Right cardiac atrium (tissue), 5 donors: Measurements from ENCODE around the gene CHMP4B. TPM values are rescaled to one million over a fixed set of nuclear protein-coding genes. Genes with fewer than 3 reads are reported as not detected.

ENCODE experiments used
- ATAC-seq, 2 donors: fragments of 200-7000 bp; cut with Tn5 transposase; one replicate each; pipeline versions ENCODE4 v1.8.0 to v1.9.1; 2020; ENCODE audit warnings: moderate library complexity in 2 of 2, mild to moderate bottlenecking in 1 of 2
- DNase-seq, 3 donors: peaks; one replicate each; pipeline ENCODE4 v3.0.0-alpha.2; 2020
- H3K27ac ChIP-seq: one replicate; pipeline ENCODE4 v1.5.1; 2013; ENCODE audit warnings: mild to moderate bottlenecking, low read length, control low read depth, moderate library complexity
- H3K27me3 ChIP-seq: one replicate; pipeline ENCODE4 v1.6.1; 2013; ENCODE audit not compliant: control insufficient read depth, insufficient read depth
- H3K4me1 ChIP-seq: one replicate; pipeline ENCODE4 v1.6.1; 2013; ENCODE audit warnings: low read length; ENCODE audit not compliant: control insufficient read depth, insufficient read depth
- H3K4me3 ChIP-seq: one replicate; pipeline ENCODE4 v1.5.1; 2013; ENCODE audit warnings: low read length, control low read depth
- H3K9me3 ChIP-seq: one replicate; pipeline ENCODE4 v1.6.1; 2013; ENCODE audit warnings: low read length; ENCODE audit not compliant: control insufficient read depth
- WGBS: extraction: QIAGEN DNeasy Blood & Tissue Kit; methylation state at CpG from one replicate; pipeline ENCODE4 v1.1.7; 2013; 5-methylcytosine and 5-hydroxymethylcytosine counted together
- intact Hi-C, 4 donors: fragments of 100-400 bp; cut with DNase I; formaldehyde crosslinking; loops; one replicate each; pipeline versions ENCODE4 v1.11.0 to v1.14.0; 2022 to 2023
- polyA plus RNA-seq: library from polyadenylated mRNA; stranded (reverse); fragments of 200-250 nt; gene quantifications from one replicate; pipeline ENCODE4 v1.2.3, GENCODE V29; 2013
- total RNA-seq, 4 donors: library from RNA; stranded (reverse); fragmentation: NEBNext Ultra II Directional; extraction: Animal tissue kit (Norgen Biotek cat#: 25700); gene quantifications; one replicate each; pipeline ENCODE4 v1.2.1, GENCODE V29; 2021
- donor health status: healthy with polysubstance abuse.
- donor health status: DM: no; HTN: yes; CAD: no.
- donor health status: DM: no; HTN: no; CAD: no.
- donor health status: DM: no; HTN: yes; CAD: no; lungs with severe emphysema.
- donor health status: DM: yes; HTN: yes; CAD: no.

CHMP4B gene
- total and polyA plus RNA-seq, 5 donors = 88.3 to 126 (median 91.9) TPM

GRCh38 chr20:33840160-33840559, 29.0 kb downstream of the CHMP4B start:
- intact Hi-C loops = no loop called here
- DNase-seq (no peak), ATAC-seq (no peak)
- no peaks in the 10 kb centered on the region for H3K9me3 ChIP-seq
- WGBS = 89% methylated on average over 7 of the region's 7 CpGs
- no peak overlapping the region for H3K27ac ChIP-seq
- H3K27me3 ChIP-seq = no peaks in the 10 kb centered on the region
- H3K4me3 ChIP-seq = no peak overlapping the region
- H3K4me1 ChIP-seq = peaks cover 34% of the 10 kb centered on the region

- Histone ChIP-seq H3K9me3 (no peaks in the 10 kb centered on the region), H3K27ac (no peak overlapping the region), H3K27me3 (no peaks in the 10 kb centered on the region), H3K4me3 (no peak overlapping the region), H3K4me1 (peaks cover 38% of the 10 kb centered on the region)
- DNase-seq (no peak), ATAC-seq (no peak)
- intact Hi-C loops = no loop called here
- WGBS = 62% methylated on average over 4 of the region's 4 CpGs
Measured at GRCh38 chr20:33840759-33841435, 29.7 kb downstream of the CHMP4B start.

- ATAC-seq (no peak), DNase-seq (no peak)
- H3K4me3 ChIP-seq = no peak overlapping the region
- 75% methylated on average over 4 of the region's 4 CpGs for WGBS
- no peaks in the 10 kb centered on the region for H3K9me3 ChIP-seq
- H3K27ac ChIP-seq = no peak overlapping the region
- peaks cover 40% of the 10 kb centered on the region for H3K4me1 ChIP-seq
- intact Hi-C loops = no loop called here
- no peaks in the 10 kb centered on the region for H3K27me3 ChIP-seq
Measured at GRCh38 chr20:33841436-33841799, 30.3 kb downstream of the CHMP4B start.

- intact Hi-C loops = no loop called here
Measured at GRCh38 chr20:33842346-33842745, 31.2 kb downstream of the CHMP4B start.

GRCh38 chr20:33843050-33843449, 31.9 kb downstream of the CHMP4B start:
- Histone ChIP-seq H3K4me3 (no peak overlapping the region), H3K9me3 (no peaks in the 10 kb centered on the region), H3K27me3 (no peaks in the 10 kb centered on the region), H3K4me1 (peaks cover 40% of the 10 kb centered on the region), H3K27ac (no peak overlapping the region)
- no peak for DNase-seq
- intact Hi-C loops = no loop called here
- 54% methylated on average over 1 of the region's 1 CpG for WGBS
- ATAC-seq = no peak

More at GRCh38 chr20:33842346-33842745, 31.2 kb downstream of the CHMP4B start:
- Histone ChIP-seq H3K9me3 (no peaks in the 10 kb centered on the region), H3K27ac (no peak overlapping the region), H3K4me1 (peaks cover 43% of the 10 kb centered on the region), H3K4me3 (no peak overlapping the region), H3K27me3 (no peaks in the 10 kb centered on the region)
- DNase-seq = no peak
- 78% methylated on average over 3 of the region's 3 CpGs for WGBS
- ATAC-seq = no peak

GRCh38 chr20:33843854-33844253, 32.7 kb downstream of the CHMP4B start:
- no peaks in the 10 kb centered on the region for H3K9me3 ChIP-seq
- intact Hi-C loops = no loop called here
- peak in 1 of 2 donors; percentile 34 for ATAC-seq
- no peak overlapping the region for H3K27ac ChIP-seq
- no peak for DNase-seq
- no peaks in the 10 kb centered on the region for H3K27me3 ChIP-seq
- H3K4me3 ChIP-seq = no peak overlapping the region
- peaks cover 34% of the 10 kb centered on the region for H3K4me1 ChIP-seq
- 46% methylated on average over 4 of the region's 4 CpGs for WGBS

GRCh38 chr20:33846291-33846935, 35.3 kb downstream of the CHMP4B start:
- 48% methylated on average over 6 of the region's 6 CpGs for WGBS
- Histone ChIP-seq H3K27ac (no peak overlapping the region), H3K4me3 (no peak overlapping the region), H3K27me3 (no peaks in the 10 kb centered on the region), H3K9me3 (no peaks in the 10 kb centered on the region), H3K4me1 (peaks cover 18% of the 10 kb centered on the region)
- DNase-seq (peak; percentile 26 to 61 (median 60)), ATAC-seq (peak; percentile 24 to 49)
- intact Hi-C loops = no loop called here

GRCh38 chr20:33847006-33847405, 35.9 kb downstream of the CHMP4B start:
- H3K9me3 ChIP-seq = no peaks in the 10 kb centered on the region
- intact Hi-C loops = no loop called here
- ATAC-seq (no peak), DNase-seq (no peak)
- H3K4me1 ChIP-seq = peaks cover 15% of the 10 kb centered on the region
- no peak overlapping the region for H3K4me3 ChIP-seq
- H3K27ac ChIP-seq = no peak overlapping the region
- H3K27me3 ChIP-seq = no peaks in the 10 kb centered on the region

GRCh38 chr20:33848391-33848790, 37.2 kb downstream of the CHMP4B start:
- intact Hi-C loops = no loop called here
- DNase-seq = no peak
- no peaks in the 10 kb centered on the region for H3K27me3 ChIP-seq
- WGBS = 91% methylated on average over 19 of the region's 19 CpGs
- no peak overlapping the region for H3K27ac ChIP-seq
- no peak overlapping the region for H3K4me3 ChIP-seq
- H3K4me1 ChIP-seq = peaks cover 9% of the 10 kb centered on the region
- no peak for ATAC-seq
- no peaks in the 10 kb centered on the region for H3K9me3 ChIP-seq

GRCh38 chr20:33850159-33850558, 39.0 kb downstream of the CHMP4B start:
- Histone ChIP-seq H3K4me1 (peaks cover 9% of the 10 kb centered on the region), H3K27me3 (no peaks in the 10 kb centered on the region), H3K4me3 (no peak overlapping the region), H3K9me3 (no peaks in the 10 kb centered on the region), H3K27ac (no peak overlapping the region)
- WGBS = 94% methylated on average over 3 of the region's 3 CpGs
- intact Hi-C loops = no loop called here
- ATAC-seq (no peak), DNase-seq (no peak)

GRCh38 chr20:33851842-33852466, 40.8 kb downstream of the CHMP4B start:
- no peak overlapping the region for H3K4me3 ChIP-seq
- DNase-seq (peak in 1 of 3 donors; percentile 17), ATAC-seq (no peak)
- no peak overlapping the region for H3K27ac ChIP-seq
- no peaks in the 10 kb centered on the region for H3K9me3 ChIP-seq
- WGBS = 91% methylated on average over 13 of the region's 13 CpGs
- H3K4me1 ChIP-seq = no peaks in the 10 kb centered on the region
- no peaks in the 10 kb centered on the region for H3K27me3 ChIP-seq
- intact Hi-C loops = no loop called here
